H1 (cell line): Measurements from ENCODE around the gene TRIM14. TPM values are rescaled to one million over a fixed set of nuclear protein-coding genes. Genes with fewer than 3 reads are reported as not detected.

Experiments used
- CTCF ChIA-PET: fragments of 300-600 bp; sonication (Branson Sonifier 250); formaldehyde crosslinking; loops from one replicate; lab custom pipeline; 2021; ENCODE audit not compliant: partially characterized antibody; lab: Charles Lee
- POLR2A ChIA-PET: fragments of 300-600 bp; sonication (Branson Sonifier 250); formaldehyde crosslinking; loops from one replicate; lab custom pipeline; 2021; ENCODE audit warnings: inconsistent platforms; ENCODE audit not compliant: partially characterized antibody; lab: Charles Lee
- DNase-seq, 2 experiments: peaks; one replicate each; pipeline versions ENCODE4 v3.0.0 to v3.0.0-alpha.2; 2010 to 2022; ENCODE audit warnings: low spot score in 2 of 2, low read depth in 1 of 2, mixed read lengths in 1 of 2
- FAIRE-seq: peaks from 2 replicates; lab custom pipeline; 2011; peaks lifted over from hg19 to GRCh38; lab: Jason Lieb, UNC
- H2AFZ ChIP-seq: 2 replicates; pipeline ENCODE4 v1.8.1; 2012; ENCODE audit warnings: low read length, inconsistent platforms
- H2AK5ac ChIP-seq: 2 replicates; pipeline ENCODE4 v1.6.1; 2013; ENCODE audit warnings: low read depth, low read length
- H2BK120ac ChIP-seq: replicated peaks from 2 replicates; pipeline ENCODE3; 2013; ENCODE audit warnings: low read depth, low read length, inconsistent platforms
- H2BK12ac ChIP-seq: 2 replicates; pipeline ENCODE4 v1.6.1; 2013; ENCODE audit warnings: low read depth, low read length
- H2BK15ac ChIP-seq: 2 replicates; pipeline ENCODE4 v1.6.1; 2013; ENCODE audit warnings: low read length
- H2BK20ac ChIP-seq: 2 replicates; pipeline ENCODE4 v1.6.1; 2013; ENCODE audit warnings: low read length
- H2BK5ac ChIP-seq: 2 replicates; pipeline ENCODE4 v1.6.1; 2013; ENCODE audit warnings: low read depth, low read length
- H3K14ac ChIP-seq: 2 replicates; pipeline ENCODE4 v1.6.1; 2013; ENCODE audit warnings: inconsistent platforms; ENCODE audit not compliant: insufficient read length
- H3K18ac ChIP-seq: 2 replicates; pipeline ENCODE4 v1.6.1; 2013; ENCODE audit warnings: low read length; ENCODE audit errors: extremely low read depth
- H3K23ac ChIP-seq: 2 replicates; pipeline ENCODE4 v1.6.1; 2013; ENCODE audit warnings: inconsistent platforms; ENCODE audit not compliant: insufficient read length
- H3K23me2 ChIP-seq: 2 replicates; pipeline ENCODE4 v1.6.1; 2013; ENCODE audit warnings: low read depth, low read length
- H3K27ac ChIP-seq: 2 replicates; pipeline ENCODE4 v1.6.1; 2011; ENCODE audit warnings: low read depth, low read length, inconsistent platforms
- H3K27me3 ChIP-seq, 4 experiments: replicated peaks in 1 of 4; 1 replicate in 1 of 4; 2 replicates in 3 of 4; pipeline versions ENCODE4 v1.6.1 to v1.8.1; 2011 to 2013; ENCODE audit warnings: low read length in 3 of 4, mild to moderate bottlenecking in 3 of 4, inconsistent platforms in 2 of 4, mixed read lengths in 2 of 4, moderate library complexity in 1 of 4; ENCODE audit not compliant: control insufficient read depth in 3 of 4, insufficient read depth in 3 of 4; ENCODE audit errors: extremely low read depth in 1 of 4
- H3K36me3 ChIP-seq, 4 experiments: 2 replicates each; pipeline versions ENCODE4 v1.6.1 to v1.8.1; 2011 to 2013; ENCODE audit warnings: mild to moderate bottlenecking in 4 of 4, low read length in 3 of 4, moderate library complexity in 2 of 4, control low read depth in 1 of 4, inconsistent platforms in 1 of 4; ENCODE audit not compliant: insufficient read depth in 4 of 4, control insufficient read depth in 2 of 4
- H3K4ac ChIP-seq: replicated peaks from 2 replicates; pipeline ENCODE3; 2013; ENCODE audit warnings: low read length, low read depth, mixed read lengths, inconsistent platforms; ENCODE audit not compliant: insufficient read length
- H3K4me1 ChIP-seq, 4 experiments: replicated peaks in 1 of 4; 1 replicate in 1 of 4; 2 replicates in 3 of 4; pipeline versions ENCODE4 v1.6.1 to v1.8.1; 2011 to 2013; ENCODE audit warnings: low read length in 3 of 4, inconsistent platforms in 2 of 4, mixed read lengths in 1 of 4; ENCODE audit not compliant: insufficient read depth in 4 of 4, control insufficient read depth in 3 of 4
- H3K4me2 ChIP-seq, 2 experiments: 2 replicates each; pipeline versions ENCODE4 v1.6.1 to v1.8.1; 2011 to 2013; ENCODE audit warnings: low read depth in 2 of 2, low read length in 2 of 2, control low read depth in 1 of 2, inconsistent platforms in 1 of 2, mild to moderate bottlenecking in 1 of 2; ENCODE audit not compliant: insufficient read depth in 1 of 2
- H3K4me3 ChIP-seq, 4 experiments: fragments of 200-600, 300-600 bp in 1 of 4; sonication (generic), shearing (Covaris generic), sonication (Bioruptor Twin) in 1 of 4; 2 replicates each; pipeline versions ENCODE4 v1.5.1 to v1.8.1; 2011 to 2016; ENCODE audit warnings: low read length in 4 of 4, low read depth in 3 of 4, control low read depth in 2 of 4, inconsistent platforms in 2 of 4, mild to moderate bottlenecking in 2 of 4, mixed read lengths in 1 of 4, moderate library complexity in 1 of 4; ENCODE audit not compliant: insufficient read depth in 2 of 4; ENCODE audit errors: extremely low read depth in 1 of 4
- H3K56ac ChIP-seq: replicated peaks from 2 replicates; pipeline ENCODE3; 2013; ENCODE audit warnings: low read depth, mild to moderate bottlenecking, mixed read lengths, low read length, inconsistent platforms; ENCODE audit not compliant: insufficient read length
- H3K79me1 ChIP-seq: 2 replicates; pipeline ENCODE4 v1.6.1; 2013; ENCODE audit warnings: low read depth, low read length, control low read depth
- H3K79me2 ChIP-seq, 2 experiments: 2 replicates each; pipeline versions ENCODE4 v1.6.1 to v1.8.1; 2012 to 2013; ENCODE audit warnings: low read length in 2 of 2, mild to moderate bottlenecking in 2 of 2, inconsistent platforms in 1 of 2; ENCODE audit not compliant: insufficient read depth in 2 of 2, control insufficient read depth in 1 of 2
- H3K9ac ChIP-seq, 4 experiments: replicated peaks in 1 of 4; 1 replicate in 1 of 4; 2 replicates in 3 of 4; pipeline versions ENCODE4 v1.6.1 to v1.8.1; 2011 to 2013; ENCODE audit warnings: low read depth in 3 of 4, low read length in 3 of 4, control low read depth in 2 of 4, mild to moderate bottlenecking in 2 of 4, moderate library complexity in 2 of 4, inconsistent platforms in 1 of 4; ENCODE audit errors: extremely low read depth in 1 of 4
- H3K9me3 ChIP-seq, 2 experiments: 2 replicates each; pipeline versions ENCODE4 v1.6.1 to v1.8.1; 2012 to 2013; ENCODE audit warnings: mild to moderate bottlenecking in 2 of 2, moderate library complexity in 2 of 2, control low read depth in 1 of 2, inconsistent platforms in 1 of 2, low read depth in 1 of 2, low read length in 1 of 2, mixed read lengths in 1 of 2; ENCODE audit not compliant: insufficient read depth in 2 of 2
- H4K20me1 ChIP-seq, 2 experiments: replicated peaks in 1 of 2; 2 replicates each; pipeline versions ENCODE3 to v1.8.1; 2011 to 2013; ENCODE audit warnings: inconsistent platforms in 2 of 2, low read length in 2 of 2, mild to moderate bottlenecking in 1 of 2; ENCODE audit not compliant: insufficient read depth in 2 of 2, control insufficient read depth in 1 of 2
- H4K5ac ChIP-seq: 2 replicates; pipeline ENCODE4 v1.6.1; 2013; ENCODE audit warnings: low read length, low read depth, mixed read lengths, inconsistent platforms; ENCODE audit not compliant: insufficient read length
- H4K8ac ChIP-seq: 2 replicates; pipeline ENCODE4 v1.8.0; 2013; ENCODE audit warnings: mild to moderate bottlenecking, moderate library complexity, low read length, inconsistent platforms; ENCODE audit not compliant: insufficient read depth; ENCODE audit errors: extremely low read depth
- H4K91ac ChIP-seq: replicated peaks from 2 replicates; pipeline ENCODE3; 2013; ENCODE audit warnings: low read length, mixed read lengths, inconsistent platforms; ENCODE audit not compliant: insufficient read length
- EZH2 ChIP-seq: fragments of 200-600 bp; sonication (generic); IDR thresholded peaks from 2 replicates; pipeline ENCODE4 v1.7.1; 2012; ENCODE audit warnings: low read depth, mild to moderate bottlenecking, moderate library complexity, low read length, inconsistent platforms; ENCODE audit not compliant: severe bottlenecking
- JUND ChIP-seq: IDR thresholded peaks from 2 replicates; pipeline ENCODE4 v1.6.1; 2011; ENCODE audit warnings: mild to moderate bottlenecking, improper control_type of control experiment, low read length
- KDM1A ChIP-seq: fragments of 200-600, 300-600 bp; sonication (generic); IDR thresholded peaks from 2 replicates; pipeline ENCODE4 v1.7.1; 2016; ENCODE audit warnings: mild to moderate bottlenecking, low read length, borderline replicate concordance
- KDM4A ChIP-seq: IDR thresholded peaks from one replicate; pipeline ENCODE4 v1.7.1; 2012; ENCODE audit warnings: low read depth, mild to moderate bottlenecking, moderate library complexity, low read length, inconsistent platforms; ENCODE audit not compliant: severe bottlenecking
- RFX5 ChIP-seq: IDR thresholded peaks from 2 replicates; pipeline ENCODE4 v1.6.1; 2011; ENCODE audit warnings: low read depth, low read length, improper control_type of control experiment, borderline replicate concordance
- SAP30 ChIP-seq: fragments of 300-600 bp; sonication (generic); IDR thresholded peaks from 2 replicates; pipeline ENCODE4 v1.7.1; 2012; ENCODE audit warnings: low read length, moderate library complexity, mild to moderate bottlenecking, inconsistent platforms; ENCODE audit not compliant: insufficient read depth, insufficient replicate concordance
- SIX5 ChIP-seq: IDR thresholded peaks from 2 replicates; pipeline ENCODE4 v1.6.1; 2011; ENCODE audit warnings: mild to moderate bottlenecking, low read depth, low read length
- SP1 ChIP-seq: IDR thresholded peaks from 2 replicates; pipeline ENCODE4 v1.6.1; 2011; ENCODE audit warnings: low read depth, low read length
- SP4 ChIP-seq: IDR thresholded peaks from 2 replicates; pipeline ENCODE4 v1.6.1; 2012; ENCODE audit warnings: low read length, inconsistent platforms
- SUZ12 ChIP-seq: fragments of 200-600 bp; sonication (generic); IDR thresholded peaks from 2 replicates; pipeline ENCODE4 v1.6.1; 2012; ENCODE audit warnings: mild to moderate bottlenecking, inconsistent platforms, low read length, moderate library complexity, mixed read lengths
- TAF1 ChIP-seq: IDR thresholded peaks from 2 replicates; pipeline ENCODE4 v1.6.1; 2011; ENCODE audit warnings: mild to moderate bottlenecking, low read depth, low read length
- ZNF274 ChIP-seq: IDR thresholded peaks from 2 replicates; pipeline ENCODE4 v1.7.0; 2012; ENCODE audit warnings: low read length, borderline replicate concordance; ENCODE audit errors: extremely low read depth
- WGBS, 2 experiments: shearing (Covaris generic) in 1 of 2; methylation state at CpG; one replicate each; pipeline versions ENCODE4 v1.1.6 to v1.1.7; 2013 to 2015; ENCODE audit warnings: low lambda C conversion rate in 2 of 2, mixed read lengths in 2 of 2, inconsistent platforms in 1 of 2, low coverage in 1 of 2, missing lambda C conversion rate in 1 of 2; ENCODE audit not compliant: insufficient replicate concordance in 2 of 2, insufficient coverage in 1 of 2, insufficient read length in 1 of 2; ENCODE audit errors: extremely low coverage in 1 of 2, missing lambda C conversion rate in 1 of 2; 5-methylcytosine and 5-hydroxymethylcytosine counted together
- polyA plus RNA-seq, 7 experiments: library from polyadenylated mRNA; depleted of rRNA in 3 of 7; stranded (reverse) in 5 of 7; unstranded in 2 of 7; fragments of >200 nt in 5 of 7; fragments of 200-250 nt in 2 of 7; gene quantifications; 1 replicate in 5 of 7; 2 replicates in 1 of 7; 4 replicates in 1 of 7; pipeline versions ENCODE4 v1.2.1 to v1.2.3, GENCODE V29; 2011 to 2013; ENCODE audit warnings: missing spikeins in 2 of 7, mixed read lengths in 2 of 7
- total RNA-seq: library from RNA; stranded (reverse); fragmentation: NEBNext Ultra II Directional; extraction: Animal tissue kit (Norgen Biotek cat#: 25700); gene quantifications from 2 replicates; pipeline ENCODE4 v1.2.1, GENCODE V29; 2021
- TF ChIP-seq, protein P1 (sequence below): IDR thresholded peaks from 2 replicates; pipeline ENCODE4 v1.6.1; 2011; ENCODE audit warnings: low read length, improper control_type of control experiment

TRIM14 gene
- total and polyA plus RNA-seq, 2 of the 8 experiments (the other 6 are each of a cell fraction or from before 2014, with no cell fraction given) = 9.2 to 19.4 TPM

DNA sequence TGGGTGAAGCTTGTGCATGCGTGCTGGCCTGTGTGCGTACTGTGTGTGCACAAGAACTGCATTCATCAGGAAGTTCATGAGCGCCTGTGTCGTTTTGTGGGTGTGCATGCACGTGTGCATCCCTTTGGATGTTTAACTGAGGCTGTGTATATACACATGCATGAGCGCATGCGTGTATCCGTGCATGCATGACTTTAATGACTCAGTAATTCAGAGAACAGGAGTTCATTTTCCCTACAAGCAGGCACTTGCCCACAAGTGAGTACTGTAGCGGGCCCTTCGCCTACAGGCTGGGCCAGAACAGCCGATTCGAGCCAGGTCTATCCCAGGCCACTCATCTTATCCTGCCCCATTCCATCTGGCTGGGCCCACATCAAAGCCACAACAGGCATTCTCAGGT lies 43.6 kb upstream of the TRIM14 start:
- H3K14ac ChIP-seq = no peak overlapping the region
- H3K9ac ChIP-seq = no peak overlapping the region
- H3K79me1 ChIP-seq = peaks cover 6% of the 10 kb centered on the region
- TF ChIP-seq SIX5 (no peak), SP4 (no peak), RFX5 (no peak), JUND (no peak), SAP30 (no peak), TAF1 (no peak), SP1 (no peak), KDM1A (no peak), SUZ12 (no peak), KDM4A (no peak), ZNF274 (no peak), EZH2 (no peak)
- TF ChIP-seq, protein P1, sequence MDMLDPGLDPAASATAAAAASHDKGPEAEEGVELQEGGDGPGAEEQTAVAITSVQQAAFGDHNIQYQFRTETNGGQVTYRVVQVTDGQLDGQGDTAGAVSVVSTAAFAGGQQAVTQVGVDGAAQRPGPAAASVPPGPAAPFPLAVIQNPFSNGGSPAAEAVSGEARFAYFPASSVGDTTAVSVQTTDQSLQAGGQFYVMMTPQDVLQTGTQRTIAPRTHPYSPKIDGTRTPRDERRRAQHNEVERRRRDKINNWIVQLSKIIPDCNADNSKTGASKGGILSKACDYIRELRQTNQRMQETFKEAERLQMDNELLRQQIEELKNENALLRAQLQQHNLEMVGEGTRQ = no peak

More for the DNA sequence above, 43.6 kb upstream of the TRIM14 start:
- Histone ChIP-seq H3K9me3 (no peaks in the 10 kb centered on the region), H4K8ac (peak overlapping the region; percentile 0; the same call in 1 of the 2 replicates), H3K4me3 (no peak overlapping the region), H3K18ac (no peak overlapping the region), H3K27me3 (peaks cover 0 to 2% (median 0%) of the 10 kb centered on the region in 4 experiments; a peak in 1 of 7 replicates), H2BK120ac (no peak overlapping the region), H3K4ac (no peak overlapping the region), H3K23ac (no peak overlapping the region), H3K27ac (no peak overlapping the region), H2AK5ac (no peak overlapping the region), H2BK12ac (no peak overlapping the region), H3K36me3 (no peaks in the 10 kb centered on the region), H3K56ac (no peak overlapping the region), H4K5ac (no peak overlapping the region), H2AFZ (no peak overlapping the region), H3K4me2 (no peak overlapping the region), H3K4me1 (peaks cover 0 to 2% (median 0%) of the 10 kb centered on the region in 4 experiments; a peak in 3 of 7 replicates), H3K79me2 (no peaks in the 10 kb centered on the region; a peak in 1 of 4 replicates), H2BK20ac (no peak overlapping the region), H4K20me1 (peaks cover 2 to 9% of the 10 kb centered on the region in 2 experiments), H2BK5ac (0 out of 2 replicates have a peak overlapping the region, but pooled peaks have one; percentile 2), H2BK15ac (no peak overlapping the region), H4K91ac (no peak overlapping the region), H3K23me2 (no peaks in the 10 kb centered on the region)
- DNase-seq (no peak), FAIRE-seq (no peak)
- CTCF ChIA-PET = interaction anchor here (1.1 to 1.4 kb wide), 3 partner anchors 9 to 88 kb away, joined by 3 to 5 read pairs (median 4); no protein-coding TSS in a partner anchor
- 91% methylated on average over 12 of the region's 12 CpGs; no CpG with 5 or more reads in 1 of the 2 experiments for WGBS, 2 experiments
- POLR2A ChIA-PET = no interaction called here
